Muscle of leg (tissue), 11 donors: ENCODE data around the gene CERK. TPM values are rescaled to one million over a fixed set of nuclear protein-coding genes. Genes with fewer than 3 reads are reported as not detected.

Experiments
- DNase-seq: peaks from one replicate; pipeline ENCODE4 v3.0.0; 2013
- H3K27ac ChIP-seq: one replicate; pipeline ENCODE4 v1.5.1; 2013; ENCODE audit warnings: mild to moderate bottlenecking, low read length, control low read depth
- H3K27me3 ChIP-seq: one replicate; pipeline ENCODE4 v1.6.1; 2013; ENCODE audit warnings: low read length; ENCODE audit not compliant: control insufficient read depth, insufficient read depth
- H3K36me3 ChIP-seq: one replicate; pipeline ENCODE4 v1.6.1; 2013; ENCODE audit warnings: low read length; ENCODE audit not compliant: control insufficient read depth, insufficient read depth
- H3K4me1 ChIP-seq: one replicate; pipeline ENCODE4 v1.6.1; 2013; ENCODE audit warnings: low read length; ENCODE audit not compliant: control insufficient read depth, insufficient read depth
- H3K4me3 ChIP-seq: one replicate; pipeline ENCODE4 v1.5.1; 2013; ENCODE audit warnings: low read length, control low read depth
- H3K9me3 ChIP-seq: replicated peaks from 2 replicates; pipeline ENCODE4 v1.6.1; 2013; ENCODE audit warnings: low read depth, low read length; ENCODE audit not compliant: control insufficient read depth
- WGBS: methylation state at CpG from one replicate; pipeline ENCODE4 v1.1.5; 2013; ENCODE audit warnings: missing lambda C conversion rate; ENCODE audit not compliant: insufficient coverage; 5-methylcytosine and 5-hydroxymethylcytosine counted together
- polyA plus RNA-seq, 8 donors: library from polyadenylated mRNA; unstranded; fragments of 120-200 nt; gene quantifications; one replicate each; pipeline versions ENCODE4 v1.2.1 to v1.2.3, GENCODE V29; 2013; ENCODE audit warnings: inconsistent platforms in 1 of 8, low replicate concordance in 1 of 8; ENCODE audit not compliant: insufficient read length in 8 of 8, insufficient read depth in 1 of 8
- total RNA-seq: library from RNA; stranded (reverse); fragments of 120-200 nt; gene quantifications from one replicate; pipeline ENCODE4 v1.2.4, GENCODE V29; 2013

CERK gene
- total and polyA plus RNA-seq, 9 donors: 18.5 to 33.0 (median 25.4) TPM

DNA sequence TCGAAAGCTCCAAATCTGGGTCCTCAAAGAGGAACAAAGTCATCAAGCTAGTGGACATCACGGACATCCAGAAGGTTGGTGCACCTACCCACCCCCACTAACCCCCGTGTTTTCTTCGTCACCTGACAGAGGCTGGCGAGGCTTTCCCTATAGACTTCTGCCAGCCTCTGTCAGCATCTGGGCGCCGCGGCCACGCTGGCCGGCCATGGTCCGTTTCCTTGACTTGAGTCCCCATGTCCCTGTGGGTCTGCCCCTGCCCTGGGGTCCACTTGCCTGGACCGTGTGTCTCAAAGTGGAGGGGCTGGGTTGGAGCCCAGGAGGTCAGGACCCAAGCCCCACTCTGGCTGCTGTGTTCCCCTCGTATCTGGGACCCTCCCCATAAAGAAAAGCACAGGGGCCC, 62.6 kb downstream of the CERK start:
- DNase-seq: no peak
- Histone ChIP-seq H3K4me3 (no peak overlapping the region), H3K36me3 (peaks cover 62% of the 10 kb centered on the region), H3K27me3 (no peaks in the 10 kb centered on the region), H3K9me3 (no peaks in the 10 kb centered on the region), H3K27ac (no peak overlapping the region), H3K4me1 (peaks cover 35% of the 10 kb centered on the region)
- WGBS: 89% methylated on average over 12 of the region's 13 CpGs

DNA sequence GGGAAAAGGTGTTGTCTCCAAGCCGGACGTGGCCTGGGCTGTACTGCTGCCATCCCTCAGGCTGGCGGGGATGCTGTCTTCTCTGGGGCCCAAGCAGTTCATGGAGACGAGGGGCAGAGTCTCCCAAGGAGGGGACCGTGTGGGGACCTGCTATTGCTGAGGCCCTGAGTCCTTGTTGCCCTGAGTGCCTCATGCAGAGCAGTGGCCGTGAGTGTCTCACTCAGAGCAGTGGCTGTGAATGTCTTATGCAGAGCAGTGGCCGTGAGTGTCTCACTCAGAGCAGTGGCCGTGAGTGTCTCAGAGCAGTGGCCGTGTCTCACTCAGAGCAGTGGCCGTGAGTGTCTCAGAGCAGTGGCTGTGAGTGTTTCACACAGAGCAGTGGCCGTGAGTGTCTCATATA, 63.1 kb downstream of the CERK start:
- Histone ChIP-seq H3K9me3 (no peaks in the 10 kb centered on the region), H3K27me3 (no peaks in the 10 kb centered on the region), H3K27ac (peak overlapping the region; percentile 35), H3K36me3 (peaks cover 62% of the 10 kb centered on the region), H3K4me3 (no peak overlapping the region), H3K4me1 (peaks cover 34% of the 10 kb centered on the region)
- DNase-seq: no peak
- WGBS: 77% methylated on average over 11 of the region's 11 CpGs

DNA sequence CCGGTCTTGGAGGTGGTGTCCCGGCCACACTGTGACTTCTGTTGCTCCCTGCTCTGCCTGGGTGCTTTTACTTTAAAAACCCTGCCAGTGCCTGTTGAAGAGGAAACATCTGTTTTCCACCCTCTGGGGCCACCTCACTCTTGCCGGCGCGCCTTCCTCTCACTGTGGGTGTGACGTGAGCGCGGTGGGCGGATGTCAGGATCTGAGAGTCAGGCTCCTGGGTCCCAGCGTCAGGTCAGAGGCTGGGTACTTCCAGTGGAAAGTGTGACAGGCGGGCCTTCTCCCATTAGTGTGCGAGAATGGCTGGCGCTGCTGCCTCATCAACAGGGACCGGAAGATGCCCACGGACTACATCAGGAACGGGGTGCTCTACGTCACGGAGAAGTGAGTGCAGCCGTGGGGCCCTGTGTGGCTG, 63.7 kb downstream of the CERK start:
- WGBS: 70% methylated on average over 19 of the region's 19 CpGs
- Histone ChIP-seq H3K4me1 (peaks cover 31% of the 10 kb centered on the region), H3K36me3 (peaks cover 62% of the 10 kb centered on the region), H3K27me3 (no peaks in the 10 kb centered on the region), H3K27ac (peak overlapping the region; percentile 47), H3K4me3 (no peak overlapping the region), H3K9me3 (no peaks in the 10 kb centered on the region)
- peak; percentile 85 for DNase-seq

DNA sequence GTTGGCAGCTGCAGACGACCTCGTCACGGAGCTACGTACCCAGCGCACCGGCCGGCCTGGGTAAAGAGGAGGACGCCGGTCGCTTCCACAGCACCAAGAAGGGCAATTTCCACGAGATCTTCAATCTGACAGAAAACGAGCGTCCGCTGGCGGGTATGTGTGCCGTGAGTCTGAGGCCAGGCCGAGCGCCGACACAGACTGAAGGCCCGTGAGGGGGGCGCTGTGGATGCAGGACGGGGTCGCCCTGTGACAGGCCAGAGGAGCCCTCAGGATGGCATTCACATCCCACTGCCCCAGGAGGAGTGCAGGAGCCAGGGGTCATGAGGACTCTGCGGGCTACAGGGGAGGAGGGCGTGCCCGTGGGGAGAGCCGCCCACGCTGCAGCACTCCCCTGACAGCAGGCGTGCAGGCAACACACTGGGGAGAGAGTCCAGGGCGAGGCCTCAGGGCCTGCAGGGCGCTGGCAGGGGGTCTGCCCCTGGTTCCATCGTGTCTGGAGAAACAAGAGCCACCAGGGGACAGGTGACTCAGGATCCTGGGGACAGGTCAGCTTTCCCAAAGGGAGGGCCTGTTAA, 64.3 kb downstream of the CERK start:
- DNase-seq: no peak
- Histone ChIP-seq H3K27me3 (no peaks in the 10 kb centered on the region), H3K36me3 (peaks cover 63% of the 10 kb centered on the region), H3K27ac (peak overlapping the region; percentile 47), H3K4me3 (no peak overlapping the region), H3K9me3 (no peaks in the 10 kb centered on the region), H3K4me1 (peaks cover 25% of the 10 kb centered on the region)
- WGBS: 77% methylated on average over 32 of the region's 32 CpGs

DNA sequence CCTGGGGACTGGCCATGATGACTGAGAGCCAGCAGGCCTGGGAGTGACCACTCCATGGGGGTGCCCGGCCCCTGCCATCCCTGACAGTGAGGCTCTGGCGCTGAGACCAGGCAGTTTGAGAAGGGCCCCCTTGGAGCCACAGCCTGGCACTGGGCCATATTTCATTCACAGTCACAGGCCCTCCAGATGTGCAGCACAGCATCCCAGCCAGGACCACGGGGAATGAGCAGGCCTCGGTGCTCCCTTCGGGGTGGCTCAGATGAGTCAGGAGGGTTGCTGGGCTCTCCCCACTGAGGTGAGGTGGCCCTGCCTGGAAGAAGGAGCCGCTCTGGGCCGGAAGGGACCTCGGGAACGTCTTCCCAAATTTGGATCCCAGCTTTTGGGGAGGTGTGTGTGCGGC, 64.8 kb downstream of the CERK start:
- Histone ChIP-seq H3K27me3 (no peaks in the 10 kb centered on the region), H3K27ac (no peak overlapping the region), H3K4me1 (peaks cover 22% of the 10 kb centered on the region), H3K4me3 (no peak overlapping the region), H3K9me3 (no peaks in the 10 kb centered on the region), H3K36me3 (peaks cover 64% of the 10 kb centered on the region)
- DNase-seq: no peak
- WGBS: 60% methylated on average over 9 of the region's 10 CpGs

DNA sequence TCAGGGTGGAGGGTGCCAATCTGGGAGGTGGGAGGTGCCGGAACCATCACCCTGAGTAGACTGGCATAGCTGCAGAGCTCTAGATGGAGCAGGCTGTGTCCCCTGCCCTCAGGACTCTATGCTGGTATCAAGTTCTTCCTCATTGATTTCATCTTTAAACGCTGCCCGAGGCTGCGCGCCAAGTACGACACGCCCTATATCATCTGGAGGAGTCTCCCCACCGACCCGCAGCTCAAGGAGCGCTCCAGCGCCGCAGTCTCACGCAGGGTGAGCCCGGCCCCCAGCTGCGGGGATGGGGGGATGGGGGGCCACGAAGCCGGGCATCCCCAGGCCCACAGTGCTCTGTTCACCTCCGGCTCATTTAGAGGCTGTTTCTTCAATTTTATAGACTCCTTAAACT, 65.3 kb downstream of the CERK start:
- DNase-seq: no peak
- H3K27me3 ChIP-seq: no peaks in the 10 kb centered on the region
- H3K4me1 ChIP-seq: peaks cover 22% of the 10 kb centered on the region
- peaks cover 64% of the 10 kb centered on the region for H3K36me3 ChIP-seq
- no peak overlapping the region for H3K27ac ChIP-seq
- no peaks in the 10 kb centered on the region for H3K9me3 ChIP-seq
- 73% methylated on average over 9 of the region's 18 CpGs for WGBS
- no peak overlapping the region for H3K4me3 ChIP-seq

DNA sequence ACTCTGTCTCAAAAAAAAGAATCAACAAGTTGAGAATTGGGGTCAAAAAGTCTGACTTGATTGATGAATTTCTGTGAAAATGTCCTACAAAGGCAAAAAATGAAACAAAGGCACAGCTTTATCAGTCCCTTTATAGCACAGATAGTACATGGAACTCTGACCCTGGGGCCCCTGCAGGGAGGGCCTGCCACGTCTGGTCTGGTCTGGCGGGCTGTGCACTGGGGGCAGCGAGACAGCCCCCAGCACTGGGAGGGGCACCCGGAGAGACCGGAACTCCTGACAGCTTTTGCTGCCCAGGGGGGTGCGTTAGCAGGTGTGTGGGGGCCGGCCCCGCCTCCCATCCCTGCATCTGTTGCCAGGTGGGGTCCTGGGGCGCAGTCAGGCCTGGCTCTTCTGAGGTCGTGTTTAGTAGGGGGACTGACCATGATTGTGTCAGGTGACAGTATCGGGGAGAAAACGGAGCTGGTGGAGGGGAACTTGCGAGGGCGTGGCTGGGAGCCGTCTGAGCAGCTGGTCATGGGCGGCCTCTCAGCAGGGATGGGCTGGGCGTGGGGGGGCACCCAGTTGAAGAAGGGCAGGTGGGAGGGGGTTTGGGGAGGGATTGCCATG, 66.1 kb downstream of the CERK start:
- Histone ChIP-seq H3K36me3 (peaks cover 64% of the 10 kb centered on the region), H3K4me3 (no peak overlapping the region), H3K9me3 (no peaks in the 10 kb centered on the region), H3K27me3 (no peaks in the 10 kb centered on the region), H3K27ac (no peak overlapping the region), H3K4me1 (peaks cover 22% of the 10 kb centered on the region)
- no peak for DNase-seq
- WGBS: 78% methylated on average over 16 of the region's 17 CpGs

DNA sequence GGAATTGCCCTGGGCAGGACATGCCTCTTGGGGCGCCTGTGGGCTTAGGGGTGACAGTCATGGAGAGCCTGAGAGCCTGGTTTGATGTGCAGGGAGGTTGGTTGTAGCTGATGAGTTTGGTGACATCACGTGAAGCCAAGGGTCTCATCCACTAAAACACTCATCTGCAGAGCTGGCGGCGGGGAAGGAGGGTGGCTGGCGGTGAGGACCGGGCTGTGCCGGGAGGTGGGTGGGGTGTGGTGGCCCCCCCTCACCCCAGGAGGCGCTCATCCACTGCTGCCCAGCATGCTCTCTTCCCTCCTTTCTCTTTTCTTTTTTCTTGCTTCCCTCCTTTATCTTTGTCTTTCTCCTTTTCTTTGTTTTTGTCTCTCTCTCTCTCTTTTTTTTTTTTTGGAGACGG, 68.9 kb downstream of the CERK start:
- no peak for DNase-seq
- H3K36me3 ChIP-seq: peaks cover 50% of the 10 kb centered on the region
- 83% methylated on average over 1 of the region's 9 CpGs for WGBS
- H3K27me3 ChIP-seq: no peaks in the 10 kb centered on the region
- H3K4me3 ChIP-seq: no peak overlapping the region
- peaks cover 22% of the 10 kb centered on the region for H3K4me1 ChIP-seq
- no peak overlapping the region for H3K27ac ChIP-seq
- H3K9me3 ChIP-seq: no peaks in the 10 kb centered on the region

DNA sequence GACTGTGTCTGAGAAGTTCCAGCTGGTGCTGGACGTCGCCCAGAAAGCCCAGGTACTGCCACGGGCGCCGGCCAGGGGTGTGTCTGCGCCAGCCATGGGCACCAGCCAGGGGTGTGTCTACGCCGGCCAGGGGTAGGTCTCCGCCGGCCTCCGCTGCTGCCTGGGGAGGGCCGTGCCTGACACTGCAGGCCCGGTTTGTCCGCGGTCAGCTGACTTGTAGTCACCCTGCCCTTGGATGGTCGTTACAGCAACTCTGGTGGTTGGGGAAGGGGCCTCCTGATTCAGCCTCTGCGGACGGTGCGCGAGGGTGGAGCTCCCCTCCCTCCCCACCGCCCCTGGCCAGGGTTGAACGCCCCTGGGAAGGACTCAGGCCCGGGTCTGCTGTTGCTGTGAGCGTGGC, 69.9 kb downstream of the CERK start:
- Histone ChIP-seq H3K9me3 (no peaks in the 10 kb centered on the region), H3K4me3 (no peak overlapping the region), H3K36me3 (peaks cover 44% of the 10 kb centered on the region), H3K4me1 (peaks cover 14% of the 10 kb centered on the region), H3K27me3 (no peaks in the 10 kb centered on the region), H3K27ac (no peak overlapping the region)
- DNase-seq: no peak
- WGBS: 89% methylated on average over 18 of the region's 24 CpGs

DNA sequence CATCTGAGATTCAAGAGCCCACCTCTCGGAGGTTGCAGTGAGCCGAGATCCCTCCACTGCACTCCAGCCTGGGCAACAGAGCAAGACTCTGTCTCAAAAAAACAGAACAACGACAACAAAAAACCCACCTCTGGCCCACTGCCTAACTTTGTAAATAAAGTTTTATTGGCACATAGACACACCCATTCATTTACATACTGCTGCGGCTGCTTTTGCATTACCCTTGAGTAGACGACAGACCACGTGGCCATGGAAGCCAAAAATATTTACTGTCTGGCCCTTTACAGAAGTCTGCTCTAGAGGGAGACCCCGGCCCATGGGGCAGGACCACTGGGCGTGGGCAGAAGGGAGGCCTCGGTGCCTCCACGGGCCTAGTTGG, 70.8 kb downstream of the CERK start:
- Histone ChIP-seq H3K27me3 (no peaks in the 10 kb centered on the region), H3K9me3 (no peaks in the 10 kb centered on the region), H3K4me3 (no peak overlapping the region), H3K27ac (no peak overlapping the region), H3K4me1 (peaks cover 5% of the 10 kb centered on the region), H3K36me3 (peaks cover 42% of the 10 kb centered on the region)
- DNase-seq: no peak
- WGBS: 75% methylated on average over 6 of the region's 10 CpGs
